Measurements from ENCODE around the gene CCND1.

The CCND1 gene

GRCh38 chr11:69624293-69624692 lies 16.7 kb upstream of the CCND1 start:
- H3K27me3 ChIP-seq (ENCODE audit: control insufficient read depth, insufficient read depth, low read length), result peaks cover 3% of the 10 kb centered on the region
- no peak overlapping the region for H3K27ac ChIP-seq (ENCODE audit: low read depth, low read length)
- H3K4me1 ChIP-seq (ENCODE audit: control insufficient read depth, insufficient read depth, low read length), result no peaks in the 10 kb centered on the region
- no peak overlapping the region for H3K4me3 ChIP-seq (ENCODE audit: low read length)
- H3K36me3 ChIP-seq (ENCODE audit: control insufficient read depth, insufficient read depth, low read length), result no peaks in the 10 kb centered on the region
- no peak overlapping the region for H3K9ac ChIP-seq (ENCODE audit: low read length)

DNA sequence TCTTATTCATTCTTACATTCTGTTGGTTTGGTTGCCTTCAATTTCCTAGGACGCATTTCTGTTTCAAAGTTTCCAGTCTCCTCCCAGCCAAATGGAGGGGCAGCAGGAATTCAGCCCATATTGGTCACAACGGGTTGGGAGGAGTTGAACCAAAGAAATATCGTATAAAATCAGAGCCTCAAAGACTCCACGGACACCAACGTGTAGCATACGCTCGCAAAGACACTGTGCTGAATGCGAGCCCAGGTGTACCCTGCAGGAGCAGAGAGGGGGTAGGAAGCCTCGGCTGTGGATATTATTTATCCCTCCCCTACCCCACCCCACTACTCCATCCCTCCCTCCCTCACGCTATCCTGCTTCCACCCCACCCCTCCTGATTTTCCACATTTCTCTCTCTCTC lies 15.5 kb upstream of the CCND1 start:
- Histone ChIP-seq H3K4me3 (ENCODE audit: low read length) (no peak overlapping the region), H3K36me3 (ENCODE audit: control insufficient read depth, insufficient read depth, low read length) (no peaks in the 10 kb centered on the region), H3K27me3 (ENCODE audit: control insufficient read depth, insufficient read depth, low read length) (peaks cover 3% of the 10 kb centered on the region), H3K9ac (ENCODE audit: low read length) (no peak overlapping the region), H3K27ac (ENCODE audit: low read depth, low read length) (no peak overlapping the region), H3K4me1 (ENCODE audit: control insufficient read depth, insufficient read depth, low read length) (no peaks in the 10 kb centered on the region)

DNA sequence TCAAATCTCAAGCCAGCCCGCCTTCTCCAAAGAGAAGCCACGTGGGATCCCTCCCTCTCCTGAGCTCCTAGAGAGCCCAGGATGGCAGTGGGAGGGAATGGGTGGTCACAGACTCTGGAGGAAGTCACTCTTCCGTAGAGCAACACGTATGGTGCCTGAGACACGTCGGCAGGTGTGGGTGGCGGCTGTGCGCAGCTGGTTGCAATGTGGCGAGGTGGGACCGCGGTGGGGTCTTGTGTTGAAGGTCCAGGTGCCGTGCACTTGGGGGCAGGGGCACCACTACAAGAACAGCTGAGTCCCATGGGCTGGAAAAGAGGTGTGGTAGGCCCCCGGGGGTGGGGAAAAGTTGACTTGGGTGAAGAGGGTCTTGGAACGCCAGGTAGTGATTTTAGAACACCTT lies 13.4 kb upstream of the CCND1 start:
- H3K4me1 ChIP-seq (ENCODE audit: control insufficient read depth, insufficient read depth, low read length), result no peaks in the 10 kb centered on the region
- H3K36me3 ChIP-seq (ENCODE audit: control insufficient read depth, insufficient read depth, low read length), result no peaks in the 10 kb centered on the region
- no peak overlapping the region for H3K9ac ChIP-seq (ENCODE audit: low read length)
- H3K27ac ChIP-seq (ENCODE audit: low read depth, low read length), result no peak overlapping the region
- peaks cover 3% of the 10 kb centered on the region for H3K27me3 ChIP-seq (ENCODE audit: control insufficient read depth, insufficient read depth, low read length)
- H3K4me3 ChIP-seq (ENCODE audit: low read length), result no peak overlapping the region

- Histone ChIP-seq H3K4me3 (ENCODE audit: low read length) (no peak overlapping the region), H3K27ac (ENCODE audit: low read depth, low read length) (no peak overlapping the region), H3K4me1 (ENCODE audit: control insufficient read depth, insufficient read depth, low read length) (no peaks in the 10 kb centered on the region), H3K36me3 (ENCODE audit: control insufficient read depth, insufficient read depth, low read length) (no peaks in the 10 kb centered on the region), H3K27me3 (ENCODE audit: control insufficient read depth, insufficient read depth, low read length) (peaks cover 3% of the 10 kb centered on the region), H3K9ac (ENCODE audit: low read length) (no peak overlapping the region)
Observed at GRCh38 chr11:69630017-69630416, 10.9 kb upstream of the CCND1 start.

- no peaks in the 10 kb centered on the region for H3K36me3 ChIP-seq (ENCODE audit: control insufficient read depth, insufficient read depth, low read length)
- H3K4me3 ChIP-seq (ENCODE audit: low read length), result no peak overlapping the region
- no peak overlapping the region for H3K9ac ChIP-seq (ENCODE audit: low read length)
- H3K4me1 ChIP-seq (ENCODE audit: control insufficient read depth, insufficient read depth, low read length), result no peaks in the 10 kb centered on the region
- peaks cover 3% of the 10 kb centered on the region for H3K27me3 ChIP-seq (ENCODE audit: control insufficient read depth, insufficient read depth, low read length)
- no peak overlapping the region for H3K27ac ChIP-seq (ENCODE audit: low read depth, low read length)
Observed at GRCh38 chr11:69630424-69630823, 10.5 kb upstream of the CCND1 start.

DNA sequence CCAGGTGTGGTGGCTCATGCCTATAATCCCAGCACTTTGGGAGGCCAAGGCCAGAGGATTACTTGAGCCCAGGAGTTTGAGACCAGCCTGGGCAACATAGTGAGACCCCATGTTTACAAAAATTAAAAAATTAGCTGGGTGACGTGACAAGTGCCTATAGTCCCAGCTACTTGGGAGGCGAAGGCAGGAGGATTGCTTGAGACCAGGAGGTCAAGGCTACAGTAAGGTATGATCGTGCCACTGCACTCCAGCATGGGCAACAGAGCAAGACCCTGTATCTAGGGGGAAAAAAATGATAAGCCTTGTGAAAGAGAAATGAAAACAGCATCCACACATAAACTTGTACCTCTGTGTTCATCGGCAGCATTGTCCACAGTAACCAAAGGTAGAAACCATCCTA lies 8.1 kb upstream of the CCND1 start:
- no peaks in the 10 kb centered on the region for H3K4me1 ChIP-seq (ENCODE audit: control insufficient read depth, insufficient read depth, low read length)
- no peaks in the 10 kb centered on the region for H3K36me3 ChIP-seq (ENCODE audit: control insufficient read depth, insufficient read depth, low read length)
- H3K27me3 ChIP-seq (ENCODE audit: control insufficient read depth, insufficient read depth, low read length), result peaks cover 9% of the 10 kb centered on the region
- H3K4me3 ChIP-seq (ENCODE audit: low read length), result no peak overlapping the region
- H3K27ac ChIP-seq (ENCODE audit: low read depth, low read length), result no peak overlapping the region
- H3K9ac ChIP-seq (ENCODE audit: low read length), result no peak overlapping the region

- Histone ChIP-seq H3K4me1 (ENCODE audit: control insufficient read depth, insufficient read depth, low read length) (no peaks in the 10 kb centered on the region), H3K36me3 (ENCODE audit: control insufficient read depth, insufficient read depth, low read length) (no peaks in the 10 kb centered on the region), H3K27ac (ENCODE audit: low read depth, low read length) (no peak overlapping the region), H3K9ac (ENCODE audit: low read length) (no peak overlapping the region), H3K4me3 (ENCODE audit: low read length) (no peak overlapping the region), H3K27me3 (ENCODE audit: control insufficient read depth, insufficient read depth, low read length) (peaks cover 13% of the 10 kb centered on the region)
Observed at GRCh38 chr11:69634069-69634468, 6.9 kb upstream of the CCND1 start.

DNA sequence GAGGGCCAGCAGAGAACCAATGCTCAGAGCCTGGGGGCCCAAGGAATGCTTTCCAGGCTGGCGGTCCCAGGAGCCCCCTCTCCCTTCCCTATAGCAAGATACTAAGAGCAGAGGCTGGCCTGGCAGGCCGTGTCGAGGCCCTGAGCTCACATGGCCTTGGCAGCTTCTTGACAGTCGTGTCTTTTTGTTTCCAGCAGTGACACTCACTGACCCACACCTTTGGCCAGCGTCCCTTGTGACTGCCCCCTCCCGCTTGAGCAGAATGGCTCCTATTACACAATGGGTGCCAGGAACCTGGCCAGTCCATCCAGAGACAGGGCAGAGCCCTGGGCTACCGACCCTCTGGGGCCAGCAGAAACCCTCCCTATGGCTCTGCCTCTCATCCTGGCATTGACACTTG lies 6.4 kb upstream of the CCND1 start:
- Histone ChIP-seq H3K27me3 (ENCODE audit: control insufficient read depth, insufficient read depth, low read length) (peaks cover 13% of the 10 kb centered on the region), H3K36me3 (ENCODE audit: control insufficient read depth, insufficient read depth, low read length) (no peaks in the 10 kb centered on the region), H3K27ac (ENCODE audit: low read depth, low read length) (no peak overlapping the region), H3K4me1 (ENCODE audit: control insufficient read depth, insufficient read depth, low read length) (no peaks in the 10 kb centered on the region), H3K9ac (ENCODE audit: low read length) (no peak overlapping the region), H3K4me3 (ENCODE audit: low read length) (no peak overlapping the region)

GRCh38 chr11:69635195-69635594 lies 5.8 kb upstream of the CCND1 start:
- no peak overlapping the region for H3K4me3 ChIP-seq (ENCODE audit: low read length)
- H3K27ac ChIP-seq (ENCODE audit: low read depth, low read length), result no peak overlapping the region
- H3K9ac ChIP-seq (ENCODE audit: low read length), result no peak overlapping the region
- H3K4me1 ChIP-seq (ENCODE audit: control insufficient read depth, insufficient read depth, low read length), result no peaks in the 10 kb centered on the region
- H3K27me3 ChIP-seq (ENCODE audit: control insufficient read depth, insufficient read depth, low read length), result peaks cover 13% of the 10 kb centered on the region
- no peaks in the 10 kb centered on the region for H3K36me3 ChIP-seq (ENCODE audit: control insufficient read depth, insufficient read depth, low read length)

DNA sequence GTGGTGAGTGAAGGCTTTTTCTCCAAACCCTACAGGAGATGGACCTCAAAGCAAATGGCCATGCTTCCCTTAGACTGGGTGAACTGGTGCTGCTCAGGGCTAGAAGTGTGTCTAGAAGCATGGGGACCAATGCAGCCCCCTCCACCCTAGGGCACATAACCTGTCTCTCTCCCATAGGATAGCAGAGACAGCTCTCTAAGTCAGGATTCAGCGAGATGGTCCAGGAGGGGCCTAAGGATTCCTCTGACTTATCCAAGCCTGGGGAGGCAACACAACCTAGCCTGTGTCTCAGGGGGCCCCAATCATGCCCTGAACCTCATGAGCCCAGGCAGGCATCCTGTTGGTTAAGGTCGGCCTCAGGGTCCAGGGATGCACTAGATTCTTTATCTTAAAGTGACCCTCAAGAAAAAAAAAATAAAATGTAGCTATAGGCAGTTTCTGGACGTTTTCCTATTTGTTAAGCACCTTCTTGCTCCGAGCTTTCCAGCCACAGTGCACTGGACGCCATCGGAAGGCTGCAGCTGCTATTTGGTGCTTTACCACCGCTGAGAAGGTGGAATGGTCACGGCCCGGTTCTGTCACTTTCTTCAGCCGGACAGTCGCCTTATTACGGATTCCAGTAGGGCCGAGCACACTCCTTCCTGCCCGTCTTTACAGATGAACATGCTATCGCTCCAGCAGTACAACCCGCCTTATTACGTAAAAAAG lies 5.0 kb upstream of the CCND1 start:
- Histone ChIP-seq H3K27ac (ENCODE audit: low read depth, low read length) (no peak overlapping the region), H3K4me1 (ENCODE audit: control insufficient read depth, insufficient read depth, low read length) (no peaks in the 10 kb centered on the region), H3K27me3 (ENCODE audit: control insufficient read depth, insufficient read depth, low read length) (peaks cover 13% of the 10 kb centered on the region), H3K9ac (ENCODE audit: low read length) (no peak overlapping the region), H3K4me3 (ENCODE audit: low read length) (peak overlapping the region; percentile 52), H3K36me3 (ENCODE audit: control insufficient read depth, insufficient read depth, low read length) (no peaks in the 10 kb centered on the region)

- H3K4me1 ChIP-seq (ENCODE audit: control insufficient read depth, insufficient read depth, low read length), result no peaks in the 10 kb centered on the region
- H3K36me3 ChIP-seq (ENCODE audit: control insufficient read depth, insufficient read depth, low read length), result no peaks in the 10 kb centered on the region
- peak overlapping the region; percentile 52 for H3K4me3 ChIP-seq (ENCODE audit: low read length)
- H3K27ac ChIP-seq (ENCODE audit: low read depth, low read length), result no peak overlapping the region
- no peak overlapping the region for H3K9ac ChIP-seq (ENCODE audit: low read length)
- H3K27me3 ChIP-seq (ENCODE audit: control insufficient read depth, insufficient read depth, low read length), result peaks cover 13% of the 10 kb centered on the region
Observed at GRCh38 chr11:69636512-69637197, 4.3 kb upstream of the CCND1 start.

DNA sequence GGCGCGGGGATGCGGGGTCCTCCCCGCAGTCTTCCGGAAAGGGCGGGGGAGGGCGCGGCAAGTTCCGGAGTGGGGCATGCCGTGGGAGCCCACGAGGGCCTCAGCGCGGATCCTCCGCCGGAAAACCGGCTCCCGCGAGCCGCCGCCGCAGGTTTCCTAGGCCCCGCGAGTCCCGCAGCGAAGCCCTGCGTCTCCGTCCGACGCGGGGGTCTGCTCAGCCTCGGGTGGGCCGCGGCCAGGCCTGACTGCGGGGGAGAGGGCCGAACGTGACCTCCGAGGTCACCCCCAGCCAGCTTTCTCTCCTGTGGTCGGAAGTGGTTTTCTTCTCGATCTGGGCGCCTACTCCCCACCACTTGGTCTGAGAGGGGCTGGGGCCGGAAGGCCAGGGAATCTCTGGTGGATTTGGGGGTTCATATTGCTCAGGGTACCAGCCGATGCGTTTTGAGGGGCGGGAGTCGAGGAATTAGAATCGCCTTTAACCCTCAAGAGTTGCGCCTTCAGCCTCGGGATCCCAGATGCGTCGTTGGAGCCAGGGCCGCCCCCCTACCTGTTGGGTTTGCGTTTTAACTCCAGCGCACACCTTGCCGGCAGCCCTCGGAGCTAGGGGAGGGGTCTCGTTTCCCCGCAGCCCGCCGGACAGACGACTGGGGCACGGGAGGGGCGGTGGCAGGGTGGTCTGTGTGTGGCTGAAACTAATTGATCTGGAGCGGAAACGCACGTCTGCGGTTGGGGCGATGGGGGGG lies 3.6 kb upstream of the CCND1 start:
- no peak overlapping the region for H3K9ac ChIP-seq (ENCODE audit: low read length)
- H3K4me1 ChIP-seq (ENCODE audit: control insufficient read depth, insufficient read depth, low read length), result no peaks in the 10 kb centered on the region
- peak overlapping the region; percentile 52 for H3K4me3 ChIP-seq (ENCODE audit: low read length)
- H3K27ac ChIP-seq (ENCODE audit: low read depth, low read length), result no peak overlapping the region
- H3K36me3 ChIP-seq (ENCODE audit: control insufficient read depth, insufficient read depth, low read length), result no peaks in the 10 kb centered on the region
- peaks cover 13% of the 10 kb centered on the region for H3K27me3 ChIP-seq (ENCODE audit: control insufficient read depth, insufficient read depth, low read length)
